Liver (tissue), 9 donors: ENCODE measurements around the gene DHX57. TPM values are rescaled to one million over a fixed set of nuclear protein-coding genes. Genes with fewer than 3 reads are reported as not detected.

Experiments
- DNase-seq: peaks from one replicate; pipeline ENCODE4 v3.0.0-alpha.2; 2017; ENCODE audit warnings: low spot score
- H3K27ac ChIP-seq, 2 donors: one replicate each; pipeline ENCODE4 v1.7.0; 2013; ENCODE audit warnings: inconsistent platforms in 2 of 2, low read length in 2 of 2, control low read depth in 1 of 2, low read depth in 1 of 2, mild to moderate bottlenecking in 1 of 2
- H3K27me3 ChIP-seq, 4 donors: one replicate each; pipeline versions ENCODE4 v1.6.1 to v1.7.0; 2013; ENCODE audit warnings: low read length in 3 of 4, inconsistent platforms in 1 of 4, mild to moderate bottlenecking in 1 of 4, moderate library complexity in 1 of 4; ENCODE audit not compliant: control insufficient read depth in 4 of 4, insufficient read depth in 4 of 4
- H3K36me3 ChIP-seq, 4 donors: one replicate each; pipeline versions ENCODE4 v1.6.1 to v1.7.0; 2013; ENCODE audit warnings: low read length in 3 of 4, mild to moderate bottlenecking in 3 of 4, low read depth in 1 of 4, moderate library complexity in 1 of 4; ENCODE audit not compliant: control insufficient read depth in 4 of 4, insufficient read depth in 3 of 4
- H3K4me1 ChIP-seq, 4 donors: one replicate each; pipeline versions ENCODE4 v1.6.1 to v1.7.0; 2013; ENCODE audit warnings: low read length in 3 of 4, mild to moderate bottlenecking in 3 of 4, moderate library complexity in 1 of 4; ENCODE audit not compliant: control insufficient read depth in 4 of 4, insufficient read depth in 4 of 4
- H3K4me3 ChIP-seq, 3 donors: one replicate each; pipeline versions ENCODE4 v1.6.1 to v1.7.0; 2013; ENCODE audit warnings: low read length in 3 of 3, control low read depth in 1 of 3, low read depth in 1 of 3, mild to moderate bottlenecking in 1 of 3
- H3K9ac ChIP-seq, 2 donors: one replicate each; pipeline ENCODE4 v1.7.0; 2013; ENCODE audit warnings: low read length in 2 of 2, mild to moderate bottlenecking in 2 of 2, moderate library complexity in 2 of 2, control low read depth in 1 of 2, low read depth in 1 of 2
- H3K9me3 ChIP-seq, 4 donors: one replicate each; pipeline versions ENCODE4 v1.6.1 to v1.7.0; 2013; ENCODE audit warnings: low read length in 3 of 4; ENCODE audit not compliant: control insufficient read depth in 4 of 4
- ATF3 ChIP-seq: IDR thresholded peaks from 2 replicates; pipeline ENCODE4 v1.6.1; 2016; ENCODE audit warnings: antibody characterized with exemption
- CTCF ChIP-seq: fragments of 150-350 bp; IDR thresholded peaks from 2 replicates; pipeline ENCODE4 v1.5.1; 2017; ENCODE audit warnings: improper control_type of control experiment, low read depth, low read length; ENCODE audit not compliant: missing input control
- EGR1 ChIP-seq, 2 donors: IDR thresholded peaks; 2 replicates each; pipeline ENCODE4 v1.6.1; 2016 to 2018; ENCODE audit warnings: antibody characterized with exemption in 2 of 2, low read depth in 2 of 2
- FOXA1 ChIP-seq: IDR thresholded peaks from 2 replicates; pipeline ENCODE4 v1.6.1; 2016; ENCODE audit warnings: antibody characterized with exemption
- FOXA2 ChIP-seq: IDR thresholded peaks from 2 replicates; pipeline ENCODE4 v1.6.1; 2016; ENCODE audit warnings: antibody characterized with exemption
- GABPA ChIP-seq, 2 donors: IDR thresholded peaks in 1 of 2; conservative IDR thresholded peaks in 1 of 2; 2 replicates each; pipeline ENCODE4 v1.6.1; 2016; ENCODE audit warnings: antibody characterized with exemption in 2 of 2, mild to moderate bottlenecking in 1 of 2, moderate library complexity in 1 of 2
- HNF4A ChIP-seq, 2 donors: conservative IDR thresholded peaks; 2 replicates each; pipeline ENCODE4 v1.6.1; 2016; ENCODE audit warnings: antibody characterized with exemption in 2 of 2, mild to moderate bottlenecking in 2 of 2
- JUND ChIP-seq, 2 donors: IDR thresholded peaks; 2 replicates each; pipeline ENCODE4 v1.6.1; 2016; ENCODE audit warnings: antibody characterized with exemption in 2 of 2
- NR2F2 ChIP-seq: IDR thresholded peaks from 2 replicates; pipeline ENCODE4 v1.6.1; 2016; ENCODE audit warnings: antibody characterized with exemption
- RAD21 ChIP-seq, 2 donors: IDR thresholded peaks; 2 replicates each; pipeline ENCODE4 v1.6.1; 2016; ENCODE audit warnings: antibody characterized with exemption in 2 of 2, mild to moderate bottlenecking in 2 of 2
- REST ChIP-seq: IDR thresholded peaks from 2 replicates; pipeline ENCODE4 v1.6.1; 2016; ENCODE audit warnings: antibody characterized with exemption, mild to moderate bottlenecking
- RXRA ChIP-seq, 2 donors: IDR thresholded peaks; 2 replicates each; pipeline ENCODE4 v1.6.1; 2017 to 2018; ENCODE audit warnings: antibody characterized with exemption in 2 of 2, mild to moderate bottlenecking in 1 of 2
- SP1 ChIP-seq: IDR thresholded peaks from 2 replicates; pipeline ENCODE4 v1.6.1; 2018; ENCODE audit warnings: antibody characterized with exemption, mild to moderate bottlenecking
- TAF1 ChIP-seq: conservative IDR thresholded peaks from 2 replicates; pipeline ENCODE4 v1.6.1; 2016; ENCODE audit warnings: antibody characterized with exemption, mild to moderate bottlenecking
- YY1 ChIP-seq: IDR thresholded peaks from 2 replicates; pipeline ENCODE4 v1.6.1; 2016; ENCODE audit warnings: antibody characterized with exemption, mild to moderate bottlenecking
- ZBTB33 ChIP-seq: IDR thresholded peaks from 2 replicates; pipeline ENCODE4 v1.6.1; 2016; ENCODE audit warnings: antibody characterized with exemption
- WGBS: extraction: QIAGEN DNeasy Blood & Tissue Kit; methylation state at CpG from one replicate; pipeline ENCODE4 v1.1.7; 2013; 5-methylcytosine and 5-hydroxymethylcytosine counted together
- polyA plus RNA-seq, 2 donors: library from polyadenylated mRNA; stranded (reverse) in 1 of 2; unstranded in 1 of 2; fragments of 200-250 nt in 1 of 2; fragments of >200 nt in 1 of 2; fragmentation: Nextera tagmentation in 1 of 2; extraction: Ambion mirVana in 1 of 2; gene quantifications; one replicate each; pipeline versions ENCODE4 v1.2.1 to v1.2.3, GENCODE V29; 2013 to 2015
- total RNA-seq, 2 donors: library from RNA; depleted of rRNA; stranded (reverse); fragments of >200 nt; gene quantifications; one replicate each; pipeline ENCODE4 v1.2.3, GENCODE V29; 2014
- donor health status: healthy.
- donor health status: healthy.
- donor health status: healthy.
- donor health status: healthy.
- donor health status: healthy.

The DHX57 gene
- total and polyA plus RNA-seq, 4 donors: 2.8 to 8.7 (median 5.4) TPM

GRCh38 chr2:38765149-38765548 lies 110.6 kb downstream of the DHX57 start:
- Histone ChIP-seq H3K4me1 (peaks cover 2 to 9% (median 4%) of the 10 kb centered on the region in 4 donors), H3K27ac (no peak overlapping the region), H3K27me3 (no peaks in the 10 kb centered on the region), H3K4me3 (no peak overlapping the region), H3K9ac (no peak overlapping the region), H3K9me3 (no peaks in the 10 kb centered on the region), H3K36me3 (no peaks in the 10 kb centered on the region)
- TF ChIP-seq FOXA1: no peak
- no peak for DNase-seq
- 73% methylated on average over 4 of the region's 4 CpGs for WGBS

GRCh38 chr2:38763728-38764127 lies 112.0 kb downstream of the DHX57 start:
- no peak overlapping the region for H3K4me3 ChIP-seq
- H3K27ac ChIP-seq: no peak overlapping the region
- 97% methylated on average over 4 of the region's 4 CpGs for WGBS
- H3K36me3 ChIP-seq: no peaks in the 10 kb centered on the region
- TF ChIP-seq CTCF (no peak), JUND (IDR thresholded peaks at IDR 0.05) (no peak), YY1 (no peak), ZBTB33 (no peak), GABPA (IDR thresholded peaks at IDR 0.05 in 1 of 2, conservative IDR thresholded peaks at IDR 0.05 in 1 of 2) (no peak), ATF3 (no peak), NR2F2 (no peak), FOXA1 (no peak)
- no peaks in the 10 kb centered on the region for H3K9me3 ChIP-seq
- DNase-seq: no peak
- H3K27me3 ChIP-seq: no peaks in the 10 kb centered on the region
- peaks cover 2 to 9% (median 4%) of the 10 kb centered on the region in 4 donors for H3K4me1 ChIP-seq
- H3K9ac ChIP-seq: no peak overlapping the region

- Histone ChIP-seq H3K4me1 (peaks cover 2 to 9% (median 4%) of the 10 kb centered on the region in 4 donors), H3K4me3 (no peak overlapping the region), H3K9ac (no peak overlapping the region), H3K27me3 (no peaks in the 10 kb centered on the region), H3K36me3 (no peaks in the 10 kb centered on the region), H3K27ac (no peak overlapping the region), H3K9me3 (no peaks in the 10 kb centered on the region)
- DNase-seq: no peak
- 79% methylated on average over 2 of the region's 2 CpGs for WGBS
- TF ChIP-seq FOXA2 (no peak), HNF4A (conservative IDR thresholded peaks at IDR 0.05) (no peak), RXRA (IDR thresholded peaks at IDR 0.05) (no peak), REST (no peak), RAD21 (IDR thresholded peaks at IDR 0.05) (no peak), TAF1 (no peak), YY1 (no peak), JUND (IDR thresholded peaks at IDR 0.05) (no peak), ZBTB33 (no peak), ATF3 (no peak), EGR1 (IDR thresholded peaks at IDR 0.05; ENCODE audit: low read depth in 2 of 2) (no peak), SP1 (no peak)
These were observed 112.5 kb downstream of the DHX57 start for GRCh38 chr2:38763228-38763627.
